HG03196 (cell line): ENCODE data around the gene PTOV1.

ENCODE experiments used
- ATAC-seq: cut with Tn5 transposase; IDR thresholded peaks from one replicate; pipeline ENCODE4 v1.9.1; 2021; ENCODE audit not compliant: unreplicated experiment

The PTOV1 gene

DNA sequence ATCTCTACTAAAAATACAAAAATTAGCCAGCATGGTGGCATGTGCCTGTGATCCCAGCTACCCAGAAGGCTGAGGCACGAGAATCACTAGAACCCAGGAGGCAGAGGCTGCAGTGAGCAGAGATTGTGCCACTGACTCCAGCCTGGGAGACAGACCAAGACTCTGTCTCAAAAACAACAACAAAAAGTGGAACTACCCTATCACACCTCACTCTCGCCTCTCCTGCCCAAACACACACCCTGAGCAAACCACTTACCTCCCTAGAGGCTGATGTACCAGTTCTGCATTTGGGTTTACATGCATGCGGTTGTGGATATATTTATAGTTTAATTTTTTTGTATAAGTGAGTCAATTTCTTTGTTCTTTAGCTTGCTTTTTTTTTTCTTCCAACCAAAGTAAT, 7.7 kb upstream of the PTOV1 start:
- ATAC-seq: no peak

DNA sequence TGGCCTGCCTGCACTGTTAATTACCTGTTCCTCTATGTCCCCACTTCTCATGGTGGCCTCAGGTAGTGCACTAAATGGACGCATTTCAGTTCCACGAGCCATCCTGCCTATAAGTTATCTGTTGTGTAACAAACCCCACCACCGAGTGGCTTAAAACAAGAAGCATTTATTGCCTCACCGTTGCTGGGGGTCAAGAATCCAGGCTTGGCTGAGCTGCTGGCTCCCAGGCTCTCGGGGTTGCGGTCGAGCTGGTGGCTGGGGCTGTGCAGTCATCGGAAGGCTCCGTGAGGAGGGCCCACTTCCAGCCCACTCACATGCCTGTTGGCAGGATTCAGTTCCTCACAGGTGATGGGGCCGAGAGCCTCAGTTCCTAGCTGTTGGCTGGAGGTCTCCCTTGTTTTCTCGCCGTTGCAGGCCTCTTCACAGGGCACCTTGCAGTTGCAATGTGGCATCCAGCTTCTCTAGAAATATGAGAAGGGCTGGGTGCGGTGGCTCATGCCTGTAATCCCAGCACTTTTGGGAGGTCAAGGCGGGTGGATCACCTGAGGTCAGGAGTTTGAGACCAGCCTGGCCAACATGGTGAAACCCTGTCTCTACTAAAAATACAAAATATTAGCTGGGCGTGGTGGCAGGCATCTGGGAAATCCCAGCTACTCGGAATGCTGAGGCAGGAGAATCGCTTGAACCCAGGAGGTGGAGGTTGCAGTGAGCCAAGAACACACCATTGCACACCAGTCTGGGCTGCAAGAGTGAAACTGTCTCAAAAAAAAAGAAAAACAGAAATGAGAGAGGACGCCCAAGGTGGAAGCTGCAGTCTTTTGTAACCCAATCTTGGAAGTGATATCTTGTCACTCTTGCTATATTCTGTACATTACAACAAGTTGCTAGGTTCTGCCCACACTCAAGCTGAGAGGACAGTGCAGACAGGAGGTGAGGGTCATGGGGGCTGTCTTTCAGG, 6.5 kb upstream of the PTOV1 start:
- no peak for ATAC-seq

DNA sequence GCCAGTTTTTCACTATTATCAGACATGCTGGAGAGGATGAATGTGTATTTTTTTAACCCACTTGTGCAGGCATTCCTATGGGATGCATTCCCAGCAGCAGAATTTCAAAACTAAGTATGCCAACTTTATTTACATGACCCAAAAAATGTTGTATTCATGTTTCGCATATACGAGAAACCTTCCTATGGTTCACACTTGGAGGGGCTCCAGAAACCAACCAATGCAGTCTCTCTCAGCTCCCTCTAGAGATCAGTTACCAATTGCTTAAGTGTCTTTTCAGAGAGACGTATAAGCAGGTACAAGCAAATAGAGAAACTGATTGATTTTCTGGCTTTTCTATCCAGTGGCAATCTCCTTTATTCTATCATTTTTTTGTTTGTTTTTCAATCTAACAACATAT, 5.5 kb upstream of the PTOV1 start:
- ATAC-seq: no peak

DNA sequence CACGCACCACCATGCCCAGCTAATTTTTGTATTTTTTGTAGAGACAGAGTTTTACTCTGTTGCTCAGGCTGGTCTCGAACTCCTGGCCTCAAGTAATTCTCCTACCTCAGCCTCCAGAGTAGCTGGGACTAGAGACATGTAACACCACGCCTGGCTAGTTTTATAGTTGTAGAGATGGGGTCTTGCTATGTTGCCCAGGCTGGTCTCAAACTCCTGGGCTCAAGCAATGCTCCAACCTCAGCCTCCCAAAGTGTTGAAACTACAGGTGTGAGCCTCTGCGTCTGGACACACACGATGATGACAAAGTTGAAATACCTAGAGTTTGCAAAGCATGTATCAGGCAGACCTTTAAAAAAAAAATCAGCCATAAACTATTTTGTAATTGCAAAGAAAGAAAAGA, 4.6 kb upstream of the PTOV1 start:
- no peak for ATAC-seq

DNA sequence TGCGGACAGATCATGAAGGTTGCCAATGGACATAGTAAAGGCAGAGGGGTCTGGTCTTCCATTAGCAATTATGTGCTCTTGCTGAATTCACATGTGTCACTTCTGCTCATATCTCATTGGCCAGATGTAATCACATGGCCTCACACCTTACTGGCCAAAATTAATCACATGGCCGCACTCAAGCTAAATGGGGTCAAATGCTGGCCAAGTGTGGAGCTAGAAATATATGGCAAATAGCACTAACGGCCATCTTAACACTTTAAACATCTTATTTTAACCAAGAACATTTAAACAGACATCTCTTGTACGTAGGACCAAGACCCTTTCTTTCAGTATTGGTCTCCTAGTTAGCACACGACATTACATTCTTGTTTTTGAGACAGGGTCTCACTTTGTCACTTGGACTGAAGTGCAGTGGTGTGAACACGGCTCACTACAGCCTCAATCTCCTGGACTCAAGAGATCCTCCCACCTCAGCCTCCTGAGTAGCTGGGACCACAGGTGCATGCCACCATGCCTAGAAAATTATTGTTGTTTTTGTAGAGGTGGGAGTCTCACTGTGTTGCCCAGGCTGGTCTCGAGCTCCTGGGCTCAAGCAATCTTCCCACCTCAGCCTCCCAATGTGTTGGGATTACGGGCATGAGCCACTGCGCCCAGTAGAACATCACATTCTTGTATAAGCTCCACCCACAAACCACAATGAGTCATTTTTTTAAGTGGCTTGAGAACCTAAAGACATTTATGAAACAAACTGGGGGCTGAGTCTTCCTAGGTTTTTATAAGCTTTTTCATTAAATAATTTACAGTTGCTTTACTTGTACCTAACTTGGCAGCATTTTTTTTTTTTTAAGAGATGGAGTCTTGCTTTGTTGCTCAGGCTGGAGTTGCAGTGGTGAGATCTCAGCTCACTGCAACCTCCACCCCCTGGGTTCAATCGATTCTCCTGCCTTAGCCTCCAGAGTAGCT, 2.9 kb upstream of the PTOV1 start:
- ATAC-seq: no peak

DNA sequence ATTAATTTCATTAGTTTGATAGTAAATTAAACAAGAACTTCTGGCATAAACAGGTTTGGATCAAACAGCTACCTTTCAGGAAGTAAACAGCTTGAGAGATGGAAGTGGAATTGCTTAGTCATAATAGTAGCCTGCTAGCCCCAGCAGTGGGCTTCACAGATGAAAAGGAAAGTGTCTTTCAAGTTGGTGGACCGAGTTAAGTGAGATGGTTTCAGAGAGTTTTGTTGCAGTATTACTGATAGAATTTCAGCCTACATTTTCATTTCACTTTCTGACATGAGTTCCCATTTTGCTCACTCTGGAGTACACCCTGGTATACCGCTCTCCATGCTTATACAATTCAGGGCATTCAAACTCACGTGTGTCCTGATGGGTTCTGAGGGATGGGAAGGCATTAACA, 2.0 kb upstream of the PTOV1 start:
- no peak for ATAC-seq

DNA sequence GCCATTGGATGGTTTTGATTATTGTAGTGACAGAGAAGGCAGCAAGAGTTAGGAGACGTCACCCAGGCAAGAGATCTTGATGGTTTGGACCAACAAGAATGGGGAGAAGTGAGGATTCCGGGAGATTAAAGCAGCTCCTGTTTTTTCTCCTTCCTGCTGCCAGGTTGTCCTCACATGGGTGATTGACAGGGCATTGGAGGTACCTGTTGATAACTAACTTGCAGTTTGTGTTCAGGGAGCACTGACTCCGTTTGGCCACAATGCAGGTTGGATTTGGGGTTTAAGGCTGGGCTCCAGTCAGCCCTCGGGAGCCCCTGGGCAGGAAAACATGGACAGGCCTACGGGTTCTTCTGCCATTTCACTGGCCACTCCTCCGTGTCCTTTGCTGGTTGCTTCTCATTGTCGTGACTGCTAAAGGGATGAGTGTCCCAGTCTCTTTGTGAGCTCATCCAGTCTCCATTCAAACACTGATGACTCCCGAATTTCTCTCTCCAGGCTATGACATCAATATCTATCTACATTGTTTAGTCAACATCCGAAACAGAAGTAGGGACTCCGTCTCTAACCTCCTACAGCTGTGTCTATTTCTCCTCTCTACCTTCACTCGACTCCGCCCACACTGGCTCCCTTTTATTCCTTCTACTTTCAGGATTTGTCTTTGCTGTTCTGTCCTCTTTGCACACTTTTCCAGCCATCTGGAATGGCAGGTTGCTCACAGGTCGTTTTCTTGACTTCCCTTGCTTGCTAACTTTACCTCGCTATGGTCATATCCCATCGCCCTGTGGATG, 1.3 kb upstream of the PTOV1 start:
- no peak for ATAC-seq

DNA sequence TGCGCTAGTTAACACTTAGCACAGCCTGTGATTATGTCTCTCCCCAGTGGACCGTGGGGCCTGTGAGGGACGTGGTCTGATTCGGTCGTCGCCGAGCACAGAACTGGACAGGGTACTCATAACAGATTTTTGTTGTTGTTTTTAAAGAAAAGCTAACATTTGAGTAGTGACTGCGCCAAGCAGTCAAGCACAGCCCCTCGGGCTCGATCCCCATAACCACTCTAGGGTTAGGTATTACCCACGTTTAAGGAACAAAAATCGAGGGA, 805 bp upstream of the PTOV1 start:
- peak; percentile 9 for ATAC-seq

DNA sequence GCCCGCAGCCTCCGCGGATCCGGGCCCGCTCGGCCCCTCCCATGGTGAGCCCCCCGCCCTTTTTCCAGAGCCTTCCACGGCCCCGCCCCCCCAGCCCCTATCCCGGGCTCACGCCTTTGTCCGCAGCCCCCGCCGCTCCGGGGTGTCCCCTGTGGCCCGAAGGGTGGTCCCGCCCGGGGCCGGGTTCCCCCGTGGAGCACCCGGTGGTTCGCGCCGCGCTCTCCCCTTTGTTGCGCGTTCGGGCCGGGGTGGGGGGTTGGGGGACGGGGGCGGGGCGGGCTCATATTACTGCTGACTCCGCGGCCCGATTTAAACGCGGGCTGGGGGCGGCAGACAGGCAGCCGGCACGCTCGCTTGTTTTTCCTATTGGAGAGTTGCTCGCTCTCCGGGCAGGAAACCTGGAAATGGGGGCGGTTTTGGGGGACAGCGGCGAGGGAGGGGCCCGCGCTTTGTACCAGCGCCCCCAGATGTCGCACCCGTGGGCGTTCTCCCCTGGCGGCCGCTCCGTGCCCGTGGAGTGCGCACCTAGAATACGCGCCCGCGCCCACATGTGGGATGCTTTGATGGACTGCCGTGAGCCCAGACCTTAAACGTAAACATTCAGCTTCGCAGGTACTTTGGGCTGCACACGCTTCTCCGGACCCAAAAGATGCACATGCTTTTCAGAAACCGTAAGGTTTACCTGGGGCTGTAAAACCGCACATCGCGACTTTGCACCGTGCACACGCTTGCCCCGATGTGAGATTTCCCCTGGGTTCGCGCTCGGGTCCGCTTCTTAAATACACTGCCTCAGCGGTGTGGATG, 699 bp downstream of the PTOV1 start:
- peak; percentile 9 for ATAC-seq

DNA sequence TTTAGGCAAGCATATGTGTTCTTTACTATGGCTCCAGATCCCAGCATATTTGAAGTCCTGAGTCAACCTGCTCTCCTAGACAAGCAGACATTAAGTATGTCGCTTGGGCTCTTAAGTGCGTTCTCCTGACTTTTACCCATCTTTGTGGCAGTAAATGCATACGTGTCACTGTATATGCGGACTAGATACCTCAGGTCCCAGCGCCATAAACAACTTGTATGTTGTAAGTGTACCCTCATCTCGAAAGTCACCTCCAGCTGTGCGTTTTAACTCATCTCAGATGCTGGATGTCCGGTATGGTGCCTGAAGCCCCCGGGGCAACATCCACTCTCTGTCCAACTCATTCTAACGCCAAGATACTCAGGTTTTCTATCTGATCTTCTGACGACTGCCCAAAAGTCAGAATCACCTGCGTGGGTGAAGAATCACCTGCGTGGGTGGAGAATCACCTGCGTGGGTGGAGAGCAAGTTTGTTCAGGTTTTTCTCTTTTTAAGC, 1.7 kb downstream of the PTOV1 start:
- ATAC-seq: no peak

DNA sequence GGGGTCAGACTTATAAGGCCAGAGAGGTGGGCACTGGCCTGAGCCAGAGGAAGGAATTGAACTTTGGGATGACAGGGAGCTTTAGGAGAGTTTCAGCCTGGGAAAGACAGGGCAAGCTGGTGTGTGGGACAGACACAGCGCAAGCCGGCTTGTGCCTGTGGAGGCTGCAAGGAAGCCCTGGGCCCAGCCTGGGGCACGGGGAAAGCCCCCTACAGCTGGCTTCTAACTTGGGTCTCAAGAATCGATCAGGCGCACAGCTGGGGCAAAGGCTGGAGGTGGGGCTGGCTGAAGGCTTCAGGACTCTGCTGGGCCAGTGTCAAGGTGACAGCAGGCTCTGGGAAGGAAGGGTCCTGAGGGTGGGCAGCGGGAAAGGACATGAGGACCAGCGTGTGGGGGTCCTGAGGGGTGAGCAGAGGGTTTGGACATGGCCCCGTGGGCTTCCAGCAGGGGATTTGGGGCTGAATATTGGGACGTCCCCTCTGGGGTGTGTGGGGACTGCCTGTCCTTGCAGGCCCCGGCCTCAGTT, 3.0 kb downstream of the PTOV1 start:
- ATAC-seq: no peak

DNA sequence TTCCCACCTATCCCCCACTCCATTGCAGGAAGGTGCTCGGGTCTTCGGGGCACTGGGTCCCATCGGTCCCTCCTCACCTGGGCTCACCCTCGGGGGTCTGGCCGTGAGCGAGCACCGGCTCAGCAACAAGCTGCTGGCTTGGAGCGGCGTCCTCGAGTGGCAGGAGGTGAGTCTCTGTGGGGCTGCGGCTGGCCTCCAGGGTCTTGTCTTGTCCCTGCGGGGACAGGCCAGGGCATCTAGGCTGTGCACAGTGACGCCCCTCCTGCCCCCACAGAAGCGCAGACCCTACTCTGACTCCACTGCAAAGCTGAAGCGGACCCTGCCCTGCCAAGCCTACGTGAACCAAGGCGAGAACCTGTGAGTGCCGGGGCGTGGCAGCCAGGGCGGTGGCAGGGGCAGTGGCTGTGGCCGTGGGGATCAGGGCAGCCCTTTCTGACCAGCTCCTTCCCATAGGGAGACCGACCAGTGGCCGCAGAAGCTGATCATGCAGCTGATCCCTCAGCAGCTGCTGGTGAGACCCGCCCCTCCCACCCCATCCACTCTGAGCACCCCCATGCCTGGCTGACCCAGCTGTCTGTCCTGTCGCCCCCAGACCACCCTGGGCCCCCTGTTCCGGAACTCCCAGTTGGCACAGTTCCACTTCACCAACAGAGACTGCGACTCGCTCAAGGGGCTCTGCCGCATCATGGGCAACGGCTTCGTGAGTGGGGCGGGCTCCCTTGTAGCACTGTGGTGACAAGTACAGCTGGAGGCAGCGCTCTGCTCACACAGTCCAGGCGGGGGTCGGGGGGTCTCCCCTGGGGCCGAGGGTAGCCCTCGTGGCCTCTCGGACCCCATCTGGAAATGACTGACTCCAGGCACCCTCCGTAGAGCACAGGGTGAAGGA, 3.7 kb downstream of the PTOV1 start:
- ATAC-seq: no peak

DNA sequence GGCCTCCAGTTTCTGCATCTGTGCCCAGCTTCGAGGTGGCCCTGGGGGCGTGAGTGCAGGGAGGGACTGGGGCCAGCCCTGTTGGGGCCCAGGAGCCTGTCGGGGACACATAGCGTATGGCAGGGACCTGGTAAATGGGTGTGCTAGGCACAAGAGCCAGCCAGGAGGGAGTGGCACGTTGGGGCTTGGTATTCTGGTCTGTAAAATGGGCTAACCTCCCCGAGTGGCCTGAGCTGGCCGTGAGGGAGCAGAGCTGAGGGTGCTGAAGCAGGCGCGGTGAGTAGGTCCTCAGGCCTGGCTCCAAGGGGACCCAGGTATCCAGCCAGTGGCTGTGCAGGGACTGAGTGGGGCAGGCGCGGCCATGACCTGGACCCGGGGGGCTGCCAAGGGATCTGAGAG, 4.3 kb downstream of the PTOV1 start:
- no peak for ATAC-seq

DNA sequence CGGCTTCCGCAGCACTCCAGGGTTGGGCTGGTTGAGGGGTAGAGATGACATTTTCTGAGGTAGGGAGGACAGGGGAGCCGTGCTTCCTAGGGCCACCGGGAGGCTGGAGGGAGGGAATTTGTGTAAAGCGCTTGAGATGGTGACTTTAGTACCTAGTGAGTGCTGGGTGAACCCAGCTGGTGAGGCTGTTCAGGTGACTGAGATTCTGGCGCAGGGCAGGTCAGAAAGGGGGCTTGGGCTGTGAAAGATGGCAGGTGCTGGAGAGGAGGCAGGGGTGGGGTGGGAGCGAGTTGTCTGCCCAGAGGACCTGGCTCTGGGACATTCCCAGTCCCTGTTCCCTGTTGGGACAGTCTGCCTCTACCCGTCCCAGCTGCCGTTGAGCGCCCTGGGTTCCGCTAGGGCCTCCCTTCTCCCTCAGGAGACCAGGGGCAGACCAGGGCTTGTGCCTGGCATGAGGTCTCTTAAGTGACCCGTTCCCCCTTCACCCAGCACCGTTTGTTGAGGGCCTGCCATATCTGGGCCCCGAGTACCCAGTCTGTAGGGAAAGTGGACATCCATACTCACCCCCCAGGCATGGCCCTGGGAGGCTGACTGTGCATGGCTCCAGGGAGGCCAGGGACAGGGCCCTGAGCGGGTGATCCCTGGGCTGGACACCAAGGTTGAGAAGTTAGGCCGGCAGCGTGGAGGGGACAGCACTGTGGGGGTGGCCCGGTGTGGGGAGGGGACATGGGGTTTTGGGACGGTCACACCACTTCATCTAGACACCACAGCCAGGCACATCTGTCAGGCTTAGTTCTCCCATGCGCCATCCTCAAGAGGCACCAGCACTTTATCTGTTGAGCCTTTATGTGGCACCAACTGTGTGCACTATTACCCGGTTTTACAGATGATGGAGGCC, 5.0 kb downstream of the PTOV1 start:
- ATAC-seq: no peak

DNA sequence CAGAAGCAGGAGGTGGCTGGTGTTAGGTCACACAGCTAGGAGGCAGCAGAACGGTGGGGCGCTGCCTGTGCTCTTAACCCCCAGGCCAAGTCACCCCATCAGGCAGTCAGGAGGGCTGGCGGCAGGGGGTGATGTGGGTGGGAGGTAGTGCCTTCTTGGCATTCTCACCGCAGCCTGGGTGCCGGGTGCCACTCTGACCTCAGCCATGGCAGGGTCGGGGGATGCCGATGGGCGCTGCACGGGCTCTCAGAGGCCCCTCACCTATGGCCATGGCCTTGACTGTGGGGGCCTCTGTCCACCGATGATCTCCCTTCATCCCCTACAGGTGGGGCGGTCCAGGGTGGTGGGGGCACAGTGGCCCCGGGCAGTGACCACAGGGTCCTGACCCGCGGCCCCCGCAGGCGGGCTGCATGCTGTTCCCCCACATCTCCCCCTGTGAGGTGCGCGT, 5.6 kb downstream of the PTOV1 start:
- no peak for ATAC-seq

DNA sequence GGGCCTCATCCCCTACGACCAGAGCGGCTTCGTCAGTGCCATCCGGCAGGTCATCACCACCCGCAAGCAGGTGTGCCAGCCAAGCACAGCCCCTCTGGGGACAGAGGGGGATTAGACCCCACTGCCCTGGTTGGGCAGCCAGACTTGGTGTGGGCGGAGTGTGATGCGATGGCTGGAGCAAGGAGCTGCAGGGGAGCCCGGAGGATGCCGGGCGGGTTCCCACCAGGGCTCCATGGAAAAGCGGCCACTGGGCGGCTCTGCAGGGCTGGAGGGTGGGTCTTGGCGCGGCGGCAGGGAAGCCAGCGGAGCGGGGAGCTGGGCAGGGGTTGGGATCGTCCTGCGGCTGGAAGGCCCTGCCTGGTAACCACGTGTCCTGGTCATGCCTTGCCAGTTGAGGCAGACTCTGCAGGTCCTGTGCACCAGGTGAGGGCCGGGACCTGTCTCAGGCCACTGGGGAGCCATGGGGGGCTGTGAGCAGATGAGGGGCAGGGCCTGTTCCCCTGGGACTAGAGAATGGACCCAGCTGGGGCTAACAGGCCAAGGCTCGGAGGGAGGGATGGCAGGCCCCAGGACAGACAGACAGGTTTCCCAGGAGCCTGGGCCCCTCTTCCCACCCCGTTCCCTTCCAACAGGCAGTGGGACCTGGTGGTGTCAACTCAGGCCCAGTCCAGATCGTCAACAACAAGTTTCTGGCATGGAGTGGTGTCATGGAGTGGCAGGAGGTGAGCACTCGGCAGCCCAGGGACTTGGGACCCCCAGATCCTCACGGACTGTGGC, 6.3 kb downstream of the PTOV1 start:
- ATAC-seq: no peak

DNA sequence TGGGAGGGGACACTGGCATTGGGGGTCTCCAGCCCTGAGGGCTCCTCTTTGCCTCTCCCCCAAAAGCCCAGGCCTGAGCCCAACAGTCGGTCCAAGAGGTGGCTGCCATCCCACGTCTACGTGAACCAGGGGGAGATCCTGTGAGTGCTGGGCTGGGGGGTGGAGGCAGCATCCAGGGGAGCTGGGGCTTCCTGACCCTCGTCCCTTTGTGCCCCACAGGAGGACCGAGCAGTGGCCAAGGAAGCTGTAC, 6.8 kb downstream of the PTOV1 start:
- ATAC-seq: no peak
